HG03354 (cell line): Measurements from ENCODE around the gene CGN.

Experiments used
- ATAC-seq: cut with Tn5 transposase; IDR thresholded peaks from one replicate; pipeline ENCODE4 v1.9.1; 2021; ENCODE audit warnings: mild to moderate bottlenecking; ENCODE audit not compliant: unreplicated experiment, poor library complexity, severe bottlenecking

CGN gene

GRCh38 chr1:151542710-151543129 lies 31.5 kb downstream of the CGN start:
- ATAC-seq = no peak

- no peak for ATAC-seq
Measured at GRCh38 chr1:151545542-151545941, 34.4 kb downstream of the CGN start.

- no peak for ATAC-seq
Measured at GRCh38 chr1:151546011-151546925, 35.1 kb downstream of the CGN start.

- ATAC-seq = no peak
Measured at GRCh38 chr1:151547119-151547899, 36.1 kb downstream of the CGN start.

- ATAC-seq = no peak
Measured at GRCh38 chr1:151547900-151548230, 36.7 kb downstream of the CGN start.

GRCh38 chr1:151549199-151549598 lies 38.0 kb downstream of the CGN start:
- ATAC-seq = no peak

- ATAC-seq = no peak
Measured at GRCh38 chr1:151553659-151554058, 42.5 kb downstream of the CGN start.

GRCh38 chr1:151556052-151556451 lies 44.9 kb downstream of the CGN start:
- no peak for ATAC-seq

GRCh38 chr1:151562661-151563060 lies 51.5 kb downstream of the CGN start:
- ATAC-seq = no peak

- ATAC-seq = no peak
Measured at GRCh38 chr1:151563376-151563775, 52.2 kb downstream of the CGN start.

GRCh38 chr1:151565502-151566189 lies 54.5 kb downstream of the CGN start:
- ATAC-seq = no peak

- no peak for ATAC-seq
Measured at GRCh38 chr1:151568626-151569088, 57.5 kb downstream of the CGN start.

- ATAC-seq = no peak
Measured at GRCh38 chr1:151570819-151571218, 59.6 kb downstream of the CGN start.

- no peak for ATAC-seq
Measured at GRCh38 chr1:151574575-151575529, 63.7 kb downstream of the CGN start.

GRCh38 chr1:151577173-151577572 lies 66.0 kb downstream of the CGN start:
- no peak for ATAC-seq

- no peak for ATAC-seq
Measured at GRCh38 chr1:151578941-151579340, 67.8 kb downstream of the CGN start.

GRCh38 chr1:151579436-151580225 lies 68.4 kb downstream of the CGN start:
- no peak for ATAC-seq

- no peak for ATAC-seq
Measured at GRCh38 chr1:151581451-151581850, 70.3 kb downstream of the CGN start.
